ENCODE results near the gene PCDH1.
"Not testable (repeated sequence)": the region's sequence is repeated elsewhere in the genome, so short reads cannot be mapped to it uniquely, and the experiment has no call there.

The PCDH1 gene

DNA sequence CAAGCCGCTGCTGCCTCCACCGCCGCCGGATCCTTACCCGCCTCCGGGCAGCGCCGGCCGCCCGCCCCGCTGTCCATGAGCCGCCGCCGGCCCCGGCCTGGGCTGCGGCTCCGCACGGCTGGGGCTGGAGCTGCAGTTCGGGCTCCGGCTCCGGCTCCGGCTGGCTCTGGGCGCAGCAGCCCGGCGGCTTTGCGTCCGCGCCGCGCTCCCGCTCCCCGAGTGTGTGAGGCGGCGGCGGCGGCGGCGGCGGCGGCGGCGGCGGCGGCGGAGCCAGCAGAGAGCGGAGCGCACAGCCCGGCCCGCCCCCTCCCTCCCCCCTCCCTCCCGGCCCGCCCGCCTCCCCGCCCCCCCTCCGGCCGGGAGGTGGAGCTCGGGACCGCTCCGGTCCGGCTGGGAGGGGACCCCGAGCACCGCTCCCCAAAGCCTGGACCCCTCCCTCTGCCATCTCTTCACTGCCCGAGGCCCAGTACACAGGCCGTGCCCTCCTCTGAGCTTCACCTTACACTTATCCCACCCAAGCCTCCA is at the start of gene PCDH1:
PCDH1 (minus strand) TSS at position 225 of the 525 bp plus-strand sequence; CDS start at position 77, 148 bp downstream.
- DNase-seq (ENCODE audit: low read depth) = no peak

DNA sequence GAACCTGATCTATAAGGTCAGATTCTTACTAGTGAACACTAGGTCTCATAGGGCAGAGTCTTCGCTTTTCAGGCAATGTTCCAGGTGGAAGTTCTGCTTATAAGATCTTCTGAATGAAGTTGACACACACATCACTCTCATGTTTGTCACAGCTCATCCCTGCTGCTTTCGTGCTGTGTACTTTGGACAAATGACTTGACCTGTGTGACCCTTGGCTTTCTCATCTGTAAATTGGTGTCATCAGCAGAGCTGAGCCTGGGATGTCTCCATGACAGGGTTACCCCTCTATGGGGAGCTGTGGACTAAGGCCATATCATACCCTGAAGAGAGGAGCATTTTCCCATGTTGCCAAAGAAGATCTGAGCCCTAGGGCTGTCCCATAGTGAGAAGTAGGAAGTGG is 48.2 kb upstream of the PCDH1 start:
- DNase-seq (ENCODE audit: low read depth) = no peak

DNA sequence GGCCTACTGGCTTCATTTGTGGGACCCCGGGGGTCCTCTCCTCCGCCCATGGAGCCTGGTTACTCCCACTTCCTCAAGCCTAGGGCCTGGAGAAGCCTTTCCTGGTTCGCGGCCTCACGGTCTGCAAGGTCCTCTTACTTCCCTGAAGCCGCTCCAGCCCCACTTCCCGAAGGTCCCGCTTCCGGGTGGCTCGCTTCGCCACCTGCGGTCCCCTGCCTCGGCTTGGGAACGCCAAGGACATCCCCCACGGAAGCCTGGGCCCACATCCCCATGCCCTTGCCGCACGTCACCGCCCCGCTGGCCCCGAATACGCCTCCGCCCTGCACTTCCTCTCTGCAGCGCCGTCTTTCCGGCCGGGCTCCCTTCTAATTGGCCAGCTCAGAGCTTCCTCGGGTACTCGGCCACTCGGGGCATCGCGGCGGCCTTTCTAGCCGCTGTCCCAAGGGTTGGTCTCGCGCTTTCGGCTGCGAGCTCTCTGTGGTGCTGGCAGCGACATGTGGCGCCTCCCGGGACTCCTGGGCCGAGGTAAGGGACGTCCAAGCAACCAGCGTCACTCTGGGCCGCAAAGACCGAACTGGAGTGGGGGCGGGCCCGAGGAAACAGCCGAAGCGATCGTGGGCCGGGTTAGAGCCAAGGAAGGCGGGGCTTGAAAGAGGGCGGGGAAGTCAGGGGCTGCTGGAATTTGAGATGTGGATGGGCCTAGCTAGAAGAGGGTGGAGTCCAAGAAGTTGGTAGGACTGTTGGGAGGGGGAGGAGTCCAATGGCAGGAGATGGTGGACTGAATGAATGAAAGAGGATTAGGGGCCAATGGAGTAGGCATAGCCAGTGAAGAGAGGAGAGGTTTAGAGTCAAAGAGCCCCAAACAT is 45.5 kb upstream of the PCDH1 start, which contains the start of gene DELE1:
DELE1 (plus strand) TSS at position 424 of the 866 bp plus-strand sequence; CDS start at position 495, 71 bp downstream.
- peak; percentile 91 for DNase-seq (ENCODE audit: low read depth)

DNA sequence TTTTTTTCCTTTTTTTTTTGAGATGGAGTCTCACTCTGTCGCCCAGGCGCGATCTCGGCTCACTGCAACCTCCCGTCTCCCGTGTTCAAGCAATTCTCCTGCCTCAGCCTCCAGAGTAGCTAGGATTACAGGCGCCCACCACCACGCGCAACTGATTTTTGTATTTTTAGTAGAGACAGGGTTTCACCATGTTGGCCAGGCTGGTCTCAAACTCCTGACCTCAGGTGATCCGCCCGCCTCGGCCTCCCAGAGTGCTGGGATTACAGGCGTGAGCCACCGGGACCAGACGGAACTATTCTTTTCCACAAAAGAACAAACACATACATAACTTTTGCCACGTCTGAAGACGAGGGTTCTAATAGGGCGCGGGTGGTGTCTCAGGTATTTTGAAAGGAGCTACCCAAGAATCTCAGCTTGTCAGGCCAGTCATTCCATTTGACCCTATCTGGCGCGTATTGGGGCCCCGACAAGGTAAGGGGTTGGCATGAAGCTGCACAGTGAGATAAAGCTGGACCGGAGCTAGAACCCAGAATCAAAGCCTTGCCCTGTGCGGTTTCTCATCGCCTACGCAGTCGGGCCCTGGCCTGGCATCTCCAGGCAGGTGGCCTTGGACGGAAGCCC is 44.7 kb upstream of the PCDH1 start:
- not testable (repeated sequence) for DNase-seq (ENCODE audit: low read depth)

DNA sequence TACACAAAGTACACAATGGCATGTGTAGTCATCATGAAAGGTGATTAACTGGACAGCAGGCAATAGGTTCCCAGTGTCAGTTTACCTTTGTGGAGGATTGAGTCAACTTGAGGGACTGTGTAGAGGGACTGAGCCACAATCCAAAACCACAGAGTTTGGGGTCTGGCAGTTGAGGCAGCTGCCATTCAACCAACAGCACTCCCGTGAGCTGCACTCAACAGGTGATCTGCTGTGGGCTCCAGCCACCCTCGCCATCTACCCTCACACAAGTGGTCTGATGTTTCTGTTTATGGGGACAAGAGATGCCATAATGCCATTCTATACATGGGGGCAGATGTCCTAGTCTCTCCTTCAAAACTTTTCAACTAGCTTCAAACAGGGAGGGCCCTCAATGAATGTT is 42.6 kb upstream of the PCDH1 start:
- no peak for DNase-seq (ENCODE audit: low read depth)

DNA sequence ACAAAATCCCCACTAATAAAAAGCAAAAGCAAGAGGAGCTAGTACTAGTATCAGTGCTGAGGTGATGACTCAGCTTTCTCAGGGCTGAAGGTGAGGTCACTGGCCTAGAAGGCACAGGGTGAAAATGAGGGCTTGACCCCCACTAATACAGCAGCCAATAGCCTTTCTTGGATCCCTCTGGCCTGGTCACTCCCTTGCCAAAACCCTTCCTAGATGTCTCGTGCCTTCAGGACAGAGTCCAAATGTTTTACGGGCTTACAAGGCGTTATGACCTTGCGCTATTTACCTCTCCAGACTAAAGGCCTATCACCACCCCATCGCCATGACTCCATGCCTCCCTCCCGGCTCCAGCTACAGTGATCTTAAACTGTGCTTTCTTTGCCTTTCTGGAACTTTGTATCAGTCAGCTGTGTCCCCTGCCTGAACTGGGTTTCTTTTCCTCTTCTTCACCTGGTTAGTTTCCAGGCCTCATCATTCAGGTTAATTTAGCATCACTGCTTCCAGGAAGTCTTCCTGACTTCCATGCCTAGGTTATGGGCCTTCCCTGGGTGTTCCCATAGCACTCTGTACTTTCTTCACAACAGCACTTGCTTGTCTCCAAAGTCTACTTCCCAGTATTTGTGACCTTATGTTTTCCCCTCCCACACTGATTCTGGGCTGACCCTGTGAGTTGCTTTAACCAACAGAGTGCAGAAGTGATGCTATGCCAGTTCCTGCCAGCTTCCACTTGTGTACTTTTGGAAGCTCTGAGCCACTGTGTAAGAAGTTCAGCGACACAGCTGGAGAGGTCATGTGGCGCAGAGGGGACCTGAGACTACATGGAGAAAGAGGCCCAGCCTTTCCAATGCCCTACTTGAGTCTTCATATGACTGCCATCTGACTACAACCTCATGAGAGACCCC is 41.3 kb upstream of the PCDH1 start:
- no peak for DNase-seq (ENCODE audit: low read depth)

DNA sequence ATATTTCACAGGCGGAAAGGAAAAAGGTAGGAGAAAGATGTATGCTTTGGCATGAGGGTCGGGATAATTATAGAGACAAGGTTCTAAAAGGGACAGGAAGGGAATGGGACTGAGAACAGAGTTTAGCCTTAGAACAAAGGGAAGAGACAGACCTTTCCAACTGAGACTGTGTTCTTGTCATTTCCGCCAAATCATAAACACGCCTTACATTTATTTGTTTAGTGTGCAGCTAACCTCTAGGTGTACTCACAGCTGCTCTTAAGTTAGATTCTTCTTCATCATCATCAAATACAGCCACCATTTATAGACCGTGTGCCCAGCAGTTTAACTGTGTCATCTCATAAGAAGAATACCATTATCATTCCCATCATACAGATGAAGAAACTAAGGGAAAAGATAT is 39.5 kb upstream of the PCDH1 start:
- DNase-seq (ENCODE audit: low read depth) = no peak

DNA sequence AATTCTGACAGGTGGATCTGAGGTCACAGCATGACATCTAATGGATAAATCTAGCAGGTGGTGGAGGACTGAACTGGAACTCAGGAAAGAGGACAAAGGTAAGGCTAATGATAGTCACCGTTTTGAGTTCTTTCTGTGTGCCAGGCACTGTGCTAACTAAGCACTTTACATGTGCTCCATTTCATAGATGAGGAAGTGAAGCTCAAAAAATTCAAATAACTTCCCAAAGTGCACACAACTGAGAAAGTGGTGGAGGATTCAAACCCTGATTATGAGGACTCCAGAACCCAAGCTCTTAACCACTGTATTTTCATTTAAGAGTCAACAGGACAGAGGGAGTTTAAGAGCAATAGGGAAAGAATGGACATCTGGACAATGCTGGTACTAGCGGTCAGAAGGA is 38.3 kb upstream of the PCDH1 start:
- DNase-seq (ENCODE audit: low read depth) = no peak

DNA sequence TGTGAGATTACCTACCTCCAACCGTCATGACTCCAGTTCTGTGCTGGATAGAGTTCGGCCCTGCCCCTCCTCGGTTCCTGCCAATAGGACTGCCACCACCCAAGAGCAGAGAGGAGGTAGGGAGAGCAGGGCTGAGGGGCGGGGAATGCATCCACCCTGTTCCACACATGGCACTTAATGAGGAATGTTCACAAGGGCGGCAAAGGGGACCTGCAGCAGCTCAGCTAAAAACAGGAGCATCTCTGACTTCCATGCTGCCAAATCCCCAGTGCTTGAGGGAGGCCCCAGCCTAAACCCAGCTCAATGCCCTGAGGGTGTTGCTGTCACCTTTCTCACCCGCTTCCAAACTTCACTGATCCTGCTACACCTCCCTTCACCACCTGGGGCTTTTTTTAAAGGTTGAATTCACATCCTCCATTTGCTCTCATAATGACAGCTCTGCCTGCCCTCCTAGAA is 37.7 kb upstream of the PCDH1 start:
- no peak for DNase-seq (ENCODE audit: low read depth)

DNA sequence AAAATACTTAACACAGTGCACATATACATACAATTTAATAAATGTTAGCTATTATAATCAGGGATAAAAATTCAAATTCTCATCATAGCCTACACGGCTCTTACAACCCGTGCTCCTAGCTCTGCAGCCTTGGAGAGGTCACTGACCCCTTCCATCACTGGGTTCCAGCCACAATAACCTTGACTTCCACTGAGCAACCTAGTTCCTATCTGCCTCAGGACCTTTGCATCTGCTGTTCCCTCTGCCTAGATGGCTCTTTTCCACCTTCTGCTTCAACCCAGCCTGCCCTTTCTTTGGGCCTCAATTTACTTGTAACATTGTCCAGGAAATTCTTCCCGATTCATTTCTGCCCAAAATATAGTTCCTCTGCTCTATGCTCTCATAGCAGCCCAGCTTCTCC is 36.6 kb upstream of the PCDH1 start:
- DNase-seq (ENCODE audit: low read depth) = no peak

DNA sequence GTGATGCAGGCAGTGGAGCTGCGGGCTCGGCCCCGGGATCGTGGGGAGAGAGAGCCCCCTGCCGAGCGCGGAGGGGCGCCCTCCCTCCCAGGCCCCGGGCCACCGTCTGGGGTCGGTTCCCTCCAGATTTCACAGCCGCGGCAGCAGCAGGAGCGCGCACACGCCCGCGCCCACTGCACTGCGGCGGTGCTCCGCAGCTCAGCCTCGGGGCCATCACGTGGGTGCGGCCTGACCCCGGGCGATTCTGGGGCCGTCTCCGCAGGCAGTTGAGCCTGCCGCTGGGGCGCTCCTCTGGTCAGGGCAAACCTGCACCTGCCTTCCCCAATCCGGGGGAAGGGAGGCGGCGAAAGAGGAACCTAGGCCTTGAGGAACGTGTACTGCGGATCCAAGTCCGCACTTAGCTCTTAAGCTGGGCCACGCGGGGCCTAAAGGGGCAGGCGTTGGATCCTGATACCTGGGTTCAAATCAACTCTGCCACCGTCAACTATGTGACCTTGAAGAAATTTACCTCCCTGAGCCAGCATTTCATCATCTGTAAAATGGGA is 36.1 kb upstream of the PCDH1 start:
- no peak for DNase-seq (ENCODE audit: low read depth)

DNA sequence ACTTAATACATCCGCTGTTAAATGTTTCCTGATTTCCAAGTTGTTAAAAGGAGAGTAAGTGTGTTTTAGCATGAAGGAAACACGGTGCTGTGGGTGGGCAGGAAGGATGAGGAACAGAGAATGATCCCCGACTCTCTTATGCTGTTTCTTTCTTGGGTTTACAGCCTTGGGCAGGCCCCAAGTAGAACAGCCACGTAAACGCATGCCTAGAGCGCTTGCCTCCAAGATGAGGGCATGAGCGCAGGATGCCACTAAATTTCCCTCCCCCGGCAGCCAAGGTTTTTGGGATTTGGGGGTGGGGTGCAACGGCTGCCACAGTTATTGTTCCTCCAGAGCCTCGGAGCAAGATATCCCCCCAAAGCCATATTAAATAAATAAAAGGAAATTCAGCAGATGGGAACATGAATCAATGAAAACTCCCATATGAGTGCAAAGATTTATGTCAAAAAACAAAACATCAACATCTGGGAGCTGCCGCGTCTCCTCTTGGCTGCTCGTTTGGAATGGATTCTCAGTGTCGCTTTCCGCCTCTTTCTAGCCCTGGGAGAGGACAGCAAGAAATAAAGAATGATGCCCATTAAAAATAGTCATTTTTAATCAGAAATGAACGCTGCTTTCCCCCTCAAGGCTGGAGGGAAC is 35.5 kb upstream of the PCDH1 start:
- no peak for DNase-seq (ENCODE audit: low read depth)

DNA sequence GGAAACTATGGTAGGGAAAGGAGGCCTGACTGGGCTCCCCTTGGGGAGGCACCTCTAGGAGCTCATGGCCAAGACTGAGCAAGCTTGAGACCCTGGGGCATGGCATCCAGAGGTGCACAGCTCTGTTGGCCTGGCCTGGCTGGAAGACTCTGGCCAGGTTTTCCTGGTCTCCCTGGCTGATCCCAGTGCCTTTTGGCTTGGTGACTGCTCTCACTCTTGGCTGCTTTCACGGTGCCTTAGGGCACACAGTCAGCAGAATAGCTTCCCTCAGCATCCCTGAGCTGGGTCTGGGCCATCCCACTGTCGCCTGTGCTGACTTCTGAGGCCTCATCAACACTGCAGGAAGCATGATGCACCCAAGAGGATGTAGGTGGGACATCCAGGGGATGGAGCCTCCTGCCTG is 32.1 kb upstream of the PCDH1 start:
- DNase-seq (ENCODE audit: low read depth) = no peak

DNA sequence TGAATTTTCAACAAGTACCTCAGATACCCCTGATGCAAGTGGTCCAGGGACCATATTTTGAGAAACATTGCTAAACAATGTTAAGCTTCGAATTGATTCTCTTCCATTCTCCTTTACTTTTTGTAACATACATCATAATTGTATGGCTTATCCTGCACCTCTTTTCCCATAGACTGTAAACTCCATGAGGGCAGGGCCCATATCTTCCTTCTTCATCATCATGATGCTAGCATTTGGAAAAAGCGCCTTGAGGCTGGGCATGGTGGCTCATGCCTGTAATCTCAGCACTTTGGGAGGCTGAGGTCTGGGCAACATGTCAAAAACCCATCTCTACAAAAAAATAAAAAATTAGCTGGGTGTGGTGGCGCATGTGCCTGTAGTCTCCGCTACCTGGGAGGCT is 31.0 kb upstream of the PCDH1 start:
- DNase-seq (ENCODE audit: low read depth) = no peak

DNA sequence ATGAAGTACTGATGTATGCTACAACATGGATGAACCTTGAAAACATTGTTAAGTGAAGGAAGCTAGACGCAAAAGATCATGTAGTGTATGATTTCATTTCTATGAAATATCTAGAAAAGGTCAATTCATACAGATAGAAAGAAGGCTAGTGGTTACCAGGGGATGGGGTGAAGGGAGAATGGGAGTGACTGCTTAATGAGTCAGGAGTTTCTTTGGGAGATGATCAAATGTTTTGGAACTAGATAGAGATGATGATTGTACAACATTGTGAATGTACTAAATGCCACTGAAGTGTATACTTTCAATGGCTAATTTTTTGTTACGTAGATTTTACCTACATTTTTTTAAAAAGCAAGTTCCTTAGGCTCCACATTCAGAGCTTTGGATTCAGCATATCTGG is 30.6 kb upstream of the PCDH1 start:
- DNase-seq (ENCODE audit: low read depth) = no peak

DNA sequence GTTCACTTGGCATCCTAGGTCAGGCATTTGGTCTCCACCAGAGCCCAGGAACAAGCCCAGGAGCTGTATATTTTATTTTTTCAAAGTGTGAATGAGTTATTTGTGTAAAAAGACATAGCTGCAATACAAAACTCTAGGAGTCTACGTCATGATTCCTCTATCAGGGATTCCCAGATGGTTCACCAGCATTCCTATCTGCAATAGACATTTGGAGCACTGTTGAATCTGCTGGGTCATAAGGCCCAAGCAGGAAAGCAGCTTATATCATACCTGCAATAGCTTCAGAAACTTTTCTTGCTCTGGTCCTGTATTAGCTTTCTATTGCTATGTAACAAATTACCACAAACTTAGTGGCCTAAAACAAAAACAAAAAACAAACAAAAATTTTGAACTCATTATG is 28.8 kb upstream of the PCDH1 start:
- no peak for DNase-seq (ENCODE audit: low read depth)

DNA sequence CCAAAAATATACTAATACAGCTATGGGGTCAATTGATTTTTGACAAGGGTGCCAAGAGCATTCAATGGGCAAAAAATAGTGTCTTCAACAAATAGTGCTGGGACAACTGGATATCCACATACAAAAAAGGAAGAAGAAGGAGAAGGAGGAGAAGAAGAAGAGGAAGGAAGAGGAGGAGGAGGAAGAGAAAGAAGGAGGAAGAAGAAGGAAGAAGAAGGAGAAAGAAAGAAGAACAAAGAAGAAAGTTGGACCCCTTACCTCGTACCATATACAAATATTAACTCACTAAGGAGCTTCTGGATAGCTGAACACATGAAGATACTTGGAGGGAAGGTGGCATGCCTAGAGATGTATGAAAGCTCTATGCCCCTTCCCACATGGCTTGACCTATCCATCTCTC is 28.3 kb upstream of the PCDH1 start:
- DNase-seq (ENCODE audit: low read depth) = no peak

DNA sequence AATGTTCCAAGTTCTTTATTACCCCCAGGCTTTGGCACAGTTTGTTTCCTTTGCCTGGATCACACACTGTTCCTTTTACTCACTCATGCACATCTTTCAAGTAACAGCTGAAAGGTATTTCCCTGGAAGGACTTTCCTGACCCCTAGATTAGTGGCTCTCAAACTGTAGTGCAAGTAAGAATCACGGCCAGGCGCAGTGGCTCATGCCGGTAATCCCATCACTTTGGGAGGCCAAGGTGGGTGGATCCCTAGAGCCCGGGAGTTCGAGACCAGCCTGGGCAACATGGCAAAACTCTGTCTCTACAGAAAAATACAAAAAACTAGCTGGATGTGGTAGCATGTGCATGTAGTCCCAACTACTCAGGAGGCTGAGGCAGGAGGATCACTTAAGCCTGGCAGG is 26.3 kb upstream of the PCDH1 start:
- no peak for DNase-seq (ENCODE audit: low read depth)

DNA sequence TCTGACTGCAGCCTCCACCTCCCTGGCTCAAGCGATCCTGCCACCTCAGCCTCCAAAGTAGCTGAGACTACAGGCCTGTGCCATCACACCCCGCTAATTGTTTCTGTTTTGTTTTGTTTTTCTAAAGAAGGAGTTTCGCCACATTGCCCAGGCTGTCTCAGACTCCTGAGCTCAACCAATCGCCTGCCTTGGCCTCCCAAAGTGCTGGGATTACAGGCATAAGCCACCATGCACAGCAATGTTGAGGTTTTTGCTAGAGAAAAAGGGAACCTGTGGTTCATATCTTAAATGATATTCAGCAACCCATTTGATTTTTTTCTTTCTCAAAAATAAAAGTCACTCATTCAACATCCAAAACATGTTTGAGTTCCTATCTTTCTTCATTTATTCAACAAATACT is 25.1 kb upstream of the PCDH1 start:
- DNase-seq (ENCODE audit: low read depth) = no peak

DNA sequence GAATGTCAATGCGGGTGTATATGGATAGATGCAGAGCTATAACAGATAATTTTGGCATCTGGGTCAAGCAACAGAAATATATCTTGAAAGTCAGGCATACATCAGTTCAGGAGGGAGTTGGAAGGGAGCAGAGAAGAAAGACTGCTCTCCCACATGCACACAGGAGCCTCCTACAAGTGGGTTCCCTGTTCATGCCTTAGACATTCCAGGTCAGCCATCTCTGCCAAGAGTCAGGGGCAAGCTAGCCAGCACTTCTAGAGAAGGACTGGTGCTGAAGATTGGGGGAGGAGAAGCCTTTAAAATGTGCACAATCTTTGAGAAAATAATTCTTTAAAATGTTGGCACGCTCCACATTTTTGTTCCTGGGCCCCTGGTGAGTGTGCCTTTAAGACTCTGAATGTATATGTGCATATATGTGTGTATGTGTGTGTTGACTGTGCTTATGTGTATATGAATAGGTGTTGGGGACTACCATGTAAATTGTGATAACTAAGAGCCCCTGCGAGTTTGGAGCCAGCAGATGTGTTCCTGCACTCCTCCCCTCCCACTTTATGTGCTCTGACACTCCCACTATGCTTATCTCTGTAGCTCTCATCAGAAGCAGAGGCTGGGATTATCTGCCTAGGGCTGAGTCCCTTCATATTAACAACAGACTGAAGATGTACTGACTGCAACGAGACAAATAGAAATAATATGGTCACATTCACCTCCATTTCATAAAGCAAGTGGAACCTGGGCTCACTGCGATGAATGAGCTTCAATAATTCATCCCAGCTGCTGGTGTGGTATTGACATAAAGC is 24.0 kb upstream of the PCDH1 start:
- no peak for DNase-seq (ENCODE audit: low read depth)

Data from amniotic epithelial cell (primary cell).